ENCODE results near the gene NME3. TPM values are rescaled to one million over a fixed set of nuclear protein-coding genes. Genes with fewer than 3 reads are reported as not detected.
A peak's percentile ranks its signal among the peaks of the same experiment; 100 is the strongest.

NME3 gene
- total and polyA plus RNA-seq, 10 of the 15 experiments (the other 5 are each of a cell fraction or from before 2014, with no cell fraction given) = 0.61 to 55.5 (median 26.5) TPM

- H3K9ac ChIP-seq (ENCODE audit: control insufficient read depth, insufficient read depth, low read length) = no peak overlapping the region
- DNase-seq (ENCODE audit: low read depth, low spot score) (no peak), ATAC-seq (no peak), FAIRE-seq (no peak)
- no peak overlapping the region for H3K4me2 ChIP-seq (ENCODE audit: control insufficient read depth, insufficient read depth)
- no peak overlapping the region for H2AFZ ChIP-seq (ENCODE audit: control insufficient read depth, low read depth, low read length)
- no peaks in the 10 kb centered on the region for H3K27me3 ChIP-seq (replicated peaks in 1 of 2; ENCODE audit: control insufficient read depth in 2 of 2, insufficient read depth in 2 of 2, low read length in 1 of 2)
- TF ChIP-seq SPI1 (IDR thresholded peaks at IDR 0.05; ENCODE audit: borderline replicate concordance, insufficient read depth, low read depth, low read length) (no peak), TCF3 (IDR thresholded peaks at IDR 0.05; ENCODE audit: borderline replicate concordance, insufficient read depth, low read depth, low read length) (peak; percentile 77), BCL3 (IDR thresholded peaks at IDR 0.05; ENCODE audit: borderline replicate concordance, insufficient read depth, low read depth, low read length, poor library complexity, severe bottlenecking) (peak; percentile 89)
- 99% methylated on average over 27 of the region's 33 CpGs for WGBS (ENCODE audit: insufficient coverage, insufficient replicate concordance, low lambda C conversion rate, missing lambda C conversion rate)
- no peak overlapping the region for H3K27ac ChIP-seq (ENCODE audit: control insufficient read depth, insufficient read depth)
- peaks cover 5% of the 10 kb centered on the region; the same call in 1 of the 3 replicates for H3K9me3 ChIP-seq (replicated peaks; ENCODE audit: control insufficient read depth, insufficient read depth, low read length)
- H4K20me1 ChIP-seq (ENCODE audit: control insufficient read depth, insufficient read depth) = no peaks in the 10 kb centered on the region
- no peak overlapping the region for H3K4me3 ChIP-seq
- in situ Hi-C loops (cut with MboI) = no loop called here
- intact Hi-C loops (cut with micrococcal nuclease; ENCODE audit: unreplicated experiment) = no loop called here
- ChIA-PET CTCF (no interaction called here), RAD21 (ENCODE audit: unreplicated experiment) (no interaction called here), POLR2A (no interaction called here), SMC1A (ENCODE audit: uncharacterized antibody, unreplicated experiment) (no interaction called here)
- peaks cover 1 to 9% of the 10 kb centered on the region in 2 experiments; a peak in 3 of 4 replicates for H3K36me3 ChIP-seq (ENCODE audit: control insufficient read depth in 2 of 2, insufficient read depth in 2 of 2, low read length in 1 of 2)
- H3K4me1 ChIP-seq (ENCODE audit: control insufficient read depth, insufficient read depth, low read length) = no peaks in the 10 kb centered on the region
- H3K79me2 ChIP-seq (ENCODE audit: control insufficient read depth, insufficient read depth, low read length) = no peaks in the 10 kb centered on the region
- no TSS peak for BruUV-seq (replicated peaks)
These were observed 31.1 kb downstream of the NME3 start for GRCh38 chr16:1740234-1740633.

DNA sequence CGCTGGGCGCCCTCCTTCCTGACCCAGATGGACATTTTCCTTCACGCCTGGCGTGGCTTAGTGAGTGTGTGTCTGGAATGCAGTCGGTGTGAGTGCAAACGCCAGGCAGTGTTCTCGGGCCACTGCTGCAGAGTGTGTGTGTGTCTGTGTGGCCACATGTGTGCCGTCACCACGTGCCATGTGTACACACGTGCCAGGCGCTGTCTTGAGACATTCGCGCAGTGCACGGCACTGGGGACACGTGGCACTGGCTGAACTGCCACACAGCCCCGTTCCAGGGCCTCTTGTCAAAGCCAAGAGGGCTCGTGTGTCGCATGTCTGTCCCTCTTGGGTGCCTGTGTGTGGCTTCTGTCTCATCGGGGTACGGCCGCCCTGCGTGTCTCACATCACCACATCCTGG, 36.5 kb downstream of the NME3 start:
- in situ Hi-C loops (cut with MboI) (no loop called here), intact Hi-C loops (cut with micrococcal nuclease; ENCODE audit: unreplicated experiment) (no loop called here)
- RAD21 ChIA-PET (ENCODE audit: unreplicated experiment) = no interaction called here
- WGBS (ENCODE audit: insufficient coverage, insufficient replicate concordance, low lambda C conversion rate, missing lambda C conversion rate) = over 99% methylated on average over 22 of the region's 22 CpGs
- no peak overlapping the region for H2AFZ ChIP-seq (ENCODE audit: control insufficient read depth, low read depth, low read length)
- SMC1A ChIA-PET (ENCODE audit: uncharacterized antibody, unreplicated experiment) = no interaction called here
- H3K27me3 ChIP-seq (replicated peaks in 1 of 2; ENCODE audit: control insufficient read depth in 2 of 2, insufficient read depth in 2 of 2, low read length in 1 of 2) = no peaks in the 10 kb centered on the region
- no peaks in the 10 kb centered on the region for H3K4me1 ChIP-seq (ENCODE audit: control insufficient read depth, insufficient read depth, low read length)
- no peak overlapping the region for H3K9ac ChIP-seq (ENCODE audit: control insufficient read depth, insufficient read depth, low read length)
- DNase-seq (ENCODE audit: low read depth, low spot score) (no peak), ATAC-seq (no peak), FAIRE-seq (no peak)
- CTCF ChIA-PET = no interaction called here
- H4K20me1 ChIP-seq (ENCODE audit: control insufficient read depth, insufficient read depth) = no peaks in the 10 kb centered on the region
- peaks cover 0 to 22% of the 10 kb centered on the region in 2 experiments; a peak in 3 of 4 replicates for H3K36me3 ChIP-seq (ENCODE audit: control insufficient read depth in 2 of 2, insufficient read depth in 2 of 2, low read length in 1 of 2)
- H3K27ac ChIP-seq (ENCODE audit: control insufficient read depth, insufficient read depth) = no peak overlapping the region
- POLR2A ChIA-PET = no interaction called here
- no peak overlapping the region for H3K4me2 ChIP-seq (ENCODE audit: control insufficient read depth, insufficient read depth)
- no peaks in the 10 kb centered on the region for H3K79me2 ChIP-seq (ENCODE audit: control insufficient read depth, insufficient read depth, low read length)
- no peak overlapping the region for H3K4me3 ChIP-seq
- H3K9me3 ChIP-seq (replicated peaks; ENCODE audit: control insufficient read depth, insufficient read depth, low read length) = peaks cover 6% of the 10 kb centered on the region; the same call in 1 of the 3 replicates
- no TSS peak for BruUV-seq (replicated peaks)
- TF ChIP-seq POLR2AphosphoS2 (IDR thresholded peaks at IDR 0.05; ENCODE audit: low read depth, low read length) = no peak
- TF ChIP-seq SMAD5 (IDR thresholded peaks at IDR 0.05; ENCODE audit: low read depth) = no peak
- TF ChIP-seq MTA3 (IDR thresholded peaks at IDR 0.05; ENCODE audit: borderline replicate concordance, low read length) = no peak
- no peak for TF ChIP-seq NFYB (IDR thresholded peaks at IDR 0.05; ENCODE audit: insufficient read depth, low read depth, low read length)
- no peak for TF ChIP-seq NR2F1 (conservative IDR thresholded peaks at IDR 0.05)
- TF ChIP-seq SRF (IDR thresholded peaks at IDR 0.05; ENCODE audit: low read depth in 2 of 2, low read length in 2 of 2) = no peak
- TF ChIP-seq RFX5 (IDR thresholded peaks at IDR 0.05; ENCODE audit: low read depth, low read length) = no peak
- no peak for TF ChIP-seq JUND (IDR thresholded peaks at IDR 0.05; ENCODE audit: low read depth, low read length)
- no peak for TF ChIP-seq LARP7 (IDR thresholded peaks at IDR 0.05)
- TF ChIP-seq, protein P1, sequence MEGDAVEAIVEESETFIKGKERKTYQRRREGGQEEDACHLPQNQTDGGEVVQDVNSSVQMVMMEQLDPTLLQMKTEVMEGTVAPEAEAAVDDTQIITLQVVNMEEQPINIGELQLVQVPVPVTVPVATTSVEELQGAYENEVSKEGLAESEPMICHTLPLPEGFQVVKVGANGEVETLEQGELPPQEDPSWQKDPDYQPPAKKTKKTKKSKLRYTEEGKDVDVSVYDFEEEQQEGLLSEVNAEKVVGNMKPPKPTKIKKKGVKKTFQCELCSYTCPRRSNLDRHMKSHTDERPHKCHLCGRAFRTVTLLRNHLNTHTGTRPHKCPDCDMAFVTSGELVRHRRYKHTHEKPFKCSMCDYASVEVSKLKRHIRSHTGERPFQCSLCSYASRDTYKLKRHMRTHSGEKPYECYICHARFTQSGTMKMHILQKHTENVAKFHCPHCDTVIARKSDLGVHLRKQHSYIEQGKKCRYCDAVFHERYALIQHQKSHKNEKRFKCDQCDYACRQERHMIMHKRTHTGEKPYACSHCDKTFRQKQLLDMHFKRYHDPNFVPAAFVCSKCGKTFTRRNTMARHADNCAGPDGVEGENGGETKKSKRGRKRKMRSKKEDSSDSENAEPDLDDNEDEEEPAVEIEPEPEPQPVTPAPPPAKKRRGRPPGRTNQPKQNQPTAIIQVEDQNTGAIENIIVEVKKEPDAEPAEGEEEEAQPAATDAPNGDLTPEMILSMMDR (IDR thresholded peaks at IDR 0.05 in 2 of 3, conservative IDR thresholded peaks at IDR 0.05 in 1 of 3; ENCODE audit: control insufficient read depth in 2 of 3, extremely low read depth in 1 of 3, insufficient read depth in 1 of 3, low read depth in 3 of 3, low read length in 3 of 3) = no peak
- TF ChIP-seq EP300 (IDR thresholded peaks at IDR 0.05; ENCODE audit: borderline replicate concordance in 1 of 2, control insufficient read depth in 1 of 2, low read depth in 2 of 2, low read length in 2 of 2) = no peak

All from GM12878 (cell line).